Measurements from ENCODE around the gene PANK1.

GRCh38 chr10:89540420-89540949, 104.6 kb downstream of the PANK1 start:
- no peak for TF ChIP-seq ZSCAN20 (CRISPR knock-in tag; IDR thresholded peaks at IDR 0.05)
- TF ChIP-seq CTCF (IDR thresholded peaks at IDR 0.05): no peak
- TF ChIP-seq POLR2A (IDR thresholded peaks at IDR 0.05; ENCODE audit: low read length): no peak
- TF ChIP-seq RCOR1 (IDR thresholded peaks at IDR 0.05; ENCODE audit: low read depth, low read length): no peak
- TF ChIP-seq MAZ (IDR thresholded peaks at IDR 0.05; ENCODE audit: borderline replicate concordance, low read depth, low read length): no peak
- TF ChIP-seq TP53 (CRISPR knock-in tag; IDR thresholded peaks at IDR 0.05): no peak
- TF ChIP-seq HDAC2 (IDR thresholded peaks at IDR 0.05): no peak
- TF ChIP-seq RAD21 (conservative IDR thresholded peaks at IDR 0.05 in 1 of 2, IDR thresholded peaks at IDR 0.05 in 1 of 2): no peak
- TF ChIP-seq MAX (IDR thresholded peaks at IDR 0.05): no peak
- TF ChIP-seq ESRRA (IDR thresholded peaks at IDR 0.05; ENCODE audit: borderline replicate concordance, low read length): no peak
- TF ChIP-seq EP300 (IDR thresholded peaks at IDR 0.05): no peak

All from A549 (cell line).